ENCODE results near the gene GRHL3. TPM values are rescaled to one million over a fixed set of nuclear protein-coding genes. Genes with fewer than 3 reads are reported as not detected.

Gene GRHL3
- total and polyA plus RNA-seq, 8 donors, result 0.11 to 0.86 (median 0.35) TPM

- 83 to 88% methylated on average over 5 of the region's 5 CpGs for WGBS, 2 donors
- Histone ChIP-seq H3K4me3 (no peak overlapping the region), H3K27ac (no peak overlapping the region), H3K27me3 (no peaks in the 10 kb centered on the region), H3K4me1 (no peaks in the 10 kb centered on the region), H3K9me3 (no peaks in the 10 kb centered on the region), H3K36me3 (no peaks in the 10 kb centered on the region)
- ATAC-seq (no peak), FAIRE-seq (no peak), DNase-seq (no peak)
- intact Hi-C loops (cut with DNase I), result no loop called here
- no peak for TF ChIP-seq CTCF (IDR thresholded peaks at IDR 0.05)
Observed at GRCh38 chr1:24297187-24297851, 21.8 kb upstream of the GRHL3 start.

- H3K9me3 ChIP-seq, result no peaks in the 10 kb centered on the region
- DNase-seq (no peak), ATAC-seq (no peak), FAIRE-seq (no peak)
- no peak overlapping the region for H3K4me3 ChIP-seq
- no peaks in the 10 kb centered on the region for H3K36me3 ChIP-seq
- no peaks in the 10 kb centered on the region for H3K4me1 ChIP-seq
- intact Hi-C loops (cut with DNase I), result no loop called here
- TF ChIP-seq CTCF (IDR thresholded peaks at IDR 0.05), result no peak
- 77 to 79% methylated on average over 4 of the region's 4 CpGs for WGBS, 2 donors
- no peaks in the 10 kb centered on the region for H3K27me3 ChIP-seq
- H3K27ac ChIP-seq, result no peak overlapping the region
Observed at GRCh38 chr1:24297852-24298232, 21.3 kb upstream of the GRHL3 start.

GRCh38 chr1:24298606-24299005, 20.6 kb upstream of the GRHL3 start:
- H3K27me3 ChIP-seq, result no peaks in the 10 kb centered on the region
- H3K36me3 ChIP-seq, result no peaks in the 10 kb centered on the region
- ATAC-seq (no peak), DNase-seq (no peak), FAIRE-seq (no peak)
- H3K4me3 ChIP-seq, result no peak overlapping the region
- TF ChIP-seq CTCF (IDR thresholded peaks at IDR 0.05), result no peak
- 71 to 81% methylated on average over 8 of the region's 8 CpGs for WGBS, 2 donors
- intact Hi-C loops (cut with DNase I), result no loop called here
- no peak overlapping the region for H3K27ac ChIP-seq
- H3K4me1 ChIP-seq, result no peaks in the 10 kb centered on the region
- H3K9me3 ChIP-seq, result no peaks in the 10 kb centered on the region

GRCh38 chr1:24299901-24300300, 19.3 kb upstream of the GRHL3 start:
- H3K9me3 ChIP-seq, result no peaks in the 10 kb centered on the region
- no peaks in the 10 kb centered on the region for H3K36me3 ChIP-seq
- no peak for FAIRE-seq
- DNase-seq, result no peak
- H3K27me3 ChIP-seq, result no peaks in the 10 kb centered on the region
- WGBS, 2 donors, result 72 to 79% methylated on average over 6 of the region's 6 CpGs
- no peak for TF ChIP-seq CTCF (IDR thresholded peaks at IDR 0.05)
- H3K27ac ChIP-seq, result no peak overlapping the region
- intact Hi-C loops (cut with DNase I), result no loop called here
- H3K4me1 ChIP-seq, result no peaks in the 10 kb centered on the region
- H3K4me3 ChIP-seq, result no peak overlapping the region
- no peak for ATAC-seq

GRCh38 chr1:24300971-24301784, 18.0 kb upstream of the GRHL3 start:
- ATAC-seq (no peak), FAIRE-seq (no peak), DNase-seq (no peak)
- Histone ChIP-seq H3K9me3 (no peaks in the 10 kb centered on the region), H3K27me3 (no peaks in the 10 kb centered on the region), H3K36me3 (no peaks in the 10 kb centered on the region), H3K27ac (no peak overlapping the region), H3K4me3 (no peak overlapping the region), H3K4me1 (no peaks in the 10 kb centered on the region)
- 62 to 71% methylated on average over 7 of the region's 7 CpGs for WGBS, 2 donors
- intact Hi-C loops (cut with DNase I), result no loop called here
- TF ChIP-seq CTCF (IDR thresholded peaks at IDR 0.05), result no peak
